Epithelial cell of esophagus (primary cell): ENCODE measurements around the gene PPRC1.

Source experiments
- DNase-seq: peaks from one replicate; pipeline ENCODE4 v3.0.0; 2010; ENCODE audit warnings: low read depth
- H3K4me3 ChIP-seq: 2 replicates; pipeline ENCODE4 v1.5.1; 2011; ENCODE audit warnings: mild to moderate bottlenecking, low read length, control low read depth
- CTCF ChIP-seq: IDR thresholded peaks from 2 replicates; pipeline ENCODE4 v1.5.1; 2011; ENCODE audit warnings: low read depth, mild to moderate bottlenecking, low read length, control low read depth, inconsistent platforms; ENCODE audit not compliant: insufficient read depth; ENCODE audit errors: missing control alignments

PPRC1 gene

GRCh38 chr10:102118867-102119266 lies 14.0 kb upstream of the PPRC1 start:
- peak overlapping the region; percentile 79 for H3K4me3 ChIP-seq
- no peak for TF ChIP-seq CTCF
- DNase-seq = peak; percentile 23

DNA sequence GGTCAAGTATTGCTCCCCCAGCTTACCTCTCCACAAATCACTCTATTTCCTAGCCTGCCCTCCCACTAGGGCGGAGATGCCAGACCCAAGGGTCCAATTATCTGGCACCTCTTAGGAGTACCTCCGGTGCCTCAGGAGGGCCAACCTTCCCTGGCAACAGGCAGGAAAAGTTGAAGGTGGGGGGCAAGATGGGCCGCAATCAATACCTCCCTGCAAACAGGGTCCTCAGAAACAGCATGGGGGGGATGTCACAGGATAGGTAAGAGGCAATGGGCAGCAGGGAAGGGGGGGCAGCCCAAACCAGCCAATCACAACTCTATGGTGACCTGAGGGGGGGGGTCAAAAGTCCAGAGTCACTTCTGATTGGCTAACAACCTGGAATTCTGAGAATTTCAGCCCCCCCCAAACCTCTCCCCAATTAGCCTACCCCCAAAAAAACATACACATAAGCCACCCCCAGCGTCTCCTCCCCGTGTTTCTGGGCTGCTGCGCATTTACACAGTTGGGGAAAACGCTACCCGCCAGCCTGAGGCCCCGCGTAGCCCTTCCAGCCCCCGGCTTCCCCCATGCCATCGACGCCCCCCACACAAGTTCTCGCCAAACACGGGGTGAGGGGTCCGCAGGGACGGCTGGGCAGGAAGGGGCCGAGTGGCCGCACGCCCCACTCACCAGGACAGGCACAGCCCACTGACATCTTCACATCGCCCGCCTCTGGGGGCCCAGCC lies 13.3 kb upstream of the PPRC1 start:
- peak overlapping the region; percentile 79 for H3K4me3 ChIP-seq
- TF ChIP-seq CTCF = no peak
- DNase-seq = peak; percentile 77

DNA sequence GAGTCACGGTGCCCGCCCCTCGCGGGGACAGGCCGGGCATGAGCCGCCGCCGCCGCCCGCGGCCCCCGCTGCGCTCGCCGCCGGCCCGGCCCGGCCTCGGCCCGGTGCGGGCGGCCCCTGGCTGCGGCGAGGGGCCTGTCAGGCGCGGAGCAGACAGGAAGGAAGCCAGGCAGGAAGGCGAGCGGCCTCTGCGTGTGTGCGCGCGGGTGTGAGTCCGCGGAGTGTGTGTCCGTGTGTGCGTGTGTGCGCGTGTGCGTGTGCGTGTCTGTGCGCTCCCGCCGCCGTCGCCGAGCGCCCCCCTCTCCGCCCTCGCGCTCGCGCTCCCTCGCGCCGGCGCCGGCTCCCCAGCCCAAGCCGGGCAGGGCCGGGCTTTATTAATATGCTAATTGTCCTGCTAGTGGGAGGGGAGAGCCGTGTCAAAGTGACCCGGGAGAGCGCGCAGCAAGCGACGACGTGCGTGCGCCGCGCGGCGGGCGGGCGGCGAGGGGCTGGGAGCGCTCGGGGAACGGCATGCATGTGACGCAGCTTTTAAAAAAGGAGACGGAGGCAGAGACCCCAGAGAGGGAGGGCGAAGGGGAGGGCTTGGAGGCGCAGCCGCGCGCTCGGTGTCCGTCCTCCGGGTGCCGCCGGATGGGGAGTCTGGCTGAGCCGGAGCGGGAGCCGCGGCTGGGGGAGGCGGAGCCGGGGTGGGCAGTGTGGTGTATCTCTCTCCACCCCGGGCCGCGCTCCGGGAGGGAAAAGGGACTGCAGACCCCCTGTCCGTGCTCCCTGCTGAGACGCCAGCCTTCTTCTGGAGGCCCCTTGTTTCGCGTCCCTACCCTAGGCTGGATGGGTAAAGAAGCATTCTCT lies 12.5 kb upstream of the PPRC1 start, which contains the start of gene LDB1:
Gene LDB1, minus strand, starts transcription at position 227 of the 849 bp plus-strand sequence. CDS start 258 bp downstream, outside the sequence.
- no peak for TF ChIP-seq CTCF
- peak; percentile 80 for DNase-seq
- H3K4me3 ChIP-seq = peak within 1 kb of the TSS; percentile 79

- DNase-seq = peak; percentile 30
- no peak for TF ChIP-seq CTCF
- peak overlapping the region; percentile 79 for H3K4me3 ChIP-seq
Measured at GRCh38 chr10:102120991-102121738, 11.7 kb upstream of the PPRC1 start.

- DNase-seq = no peak
Measured at GRCh38 chr10:102121739-102122372, 11.0 kb upstream of the PPRC1 start.

More at GRCh38 chr10:102121739-102122372, 11.0 kb upstream of the PPRC1 start:
- H3K4me3 ChIP-seq = no peak overlapping the region
- no peak for TF ChIP-seq CTCF
